Peyer's patch (tissue), 4 donors: Measurements from ENCODE around the gene TK2. TPM values are rescaled to one million over a fixed set of nuclear protein-coding genes. Genes with fewer than 3 reads are reported as not detected.

ENCODE experiments used
- DNase-seq, 3 donors: peaks; one replicate each; pipeline ENCODE4 v3.0.0-alpha.2; 2017 to 2019
- H3K27ac ChIP-seq, 4 donors: fragments of 200-600 bp; sonication (generic); one replicate each; pipeline ENCODE4 v1.5.1; 2016 to 2019
- H3K27me3 ChIP-seq, 2 donors: fragments of 200-600 bp; sonication (generic); one replicate each; pipeline ENCODE4 v1.5.1; 2019
- H3K36me3 ChIP-seq, 3 donors: fragments of 200-600 bp; sonication (generic); one replicate each; pipeline ENCODE4 v1.5.1; 2016 to 2019
- H3K4me1 ChIP-seq, 4 donors: fragments of 200-600 bp; sonication (generic); one replicate each; pipeline ENCODE4 v1.5.1; 2016 to 2019
- H3K4me3 ChIP-seq, 4 donors: fragments of 200-600 bp; sonication (generic); 1 replicate in 3 of 4; 2 replicates in 1 of 4; pipeline ENCODE4 v1.5.1; 2016 to 2019; ENCODE audit warnings: mild to moderate bottlenecking in 1 of 4
- H3K9me3 ChIP-seq, 4 donors: fragments of 200-600 bp; sonication (generic); one replicate each; pipeline ENCODE4 v1.5.1; 2016 to 2019; ENCODE audit warnings: mild to moderate bottlenecking in 1 of 4
- POLR2A ChIP-seq, 2 donors: fragments of 450-650 bp; IDR thresholded peaks; one replicate each; pipeline ENCODE4 v1.5.1; 2017; ENCODE audit warnings: antibody characterized with exemption in 2 of 2, mild to moderate bottlenecking in 2 of 2, moderate library complexity in 2 of 2
- total RNA-seq, 4 donors: library from RNA; depleted of rRNA; stranded (reverse); fragments of >200 nt; gene quantifications; one replicate each; pipeline ENCODE4 v1.1.0, GENCODE V29; 2016
- TF ChIP-seq, protein P1 (sequence below), 6 experiments: fragments of 450-650 bp in 4 of 6; fragments of 200-600 bp in 2 of 6; sonication (generic) in 1 of 6; IDR thresholded peaks; one replicate each; pipeline ENCODE4 v1.5.1; 2017 to 2019; ENCODE audit warnings: antibody characterized with exemption in 6 of 6, mild to moderate bottlenecking in 3 of 6, moderate library complexity in 1 of 6

The TK2 gene
- total RNA-seq, 4 donors from 2014 or later: 22.8 to 33.1 (median 27.1) TPM

DNA sequence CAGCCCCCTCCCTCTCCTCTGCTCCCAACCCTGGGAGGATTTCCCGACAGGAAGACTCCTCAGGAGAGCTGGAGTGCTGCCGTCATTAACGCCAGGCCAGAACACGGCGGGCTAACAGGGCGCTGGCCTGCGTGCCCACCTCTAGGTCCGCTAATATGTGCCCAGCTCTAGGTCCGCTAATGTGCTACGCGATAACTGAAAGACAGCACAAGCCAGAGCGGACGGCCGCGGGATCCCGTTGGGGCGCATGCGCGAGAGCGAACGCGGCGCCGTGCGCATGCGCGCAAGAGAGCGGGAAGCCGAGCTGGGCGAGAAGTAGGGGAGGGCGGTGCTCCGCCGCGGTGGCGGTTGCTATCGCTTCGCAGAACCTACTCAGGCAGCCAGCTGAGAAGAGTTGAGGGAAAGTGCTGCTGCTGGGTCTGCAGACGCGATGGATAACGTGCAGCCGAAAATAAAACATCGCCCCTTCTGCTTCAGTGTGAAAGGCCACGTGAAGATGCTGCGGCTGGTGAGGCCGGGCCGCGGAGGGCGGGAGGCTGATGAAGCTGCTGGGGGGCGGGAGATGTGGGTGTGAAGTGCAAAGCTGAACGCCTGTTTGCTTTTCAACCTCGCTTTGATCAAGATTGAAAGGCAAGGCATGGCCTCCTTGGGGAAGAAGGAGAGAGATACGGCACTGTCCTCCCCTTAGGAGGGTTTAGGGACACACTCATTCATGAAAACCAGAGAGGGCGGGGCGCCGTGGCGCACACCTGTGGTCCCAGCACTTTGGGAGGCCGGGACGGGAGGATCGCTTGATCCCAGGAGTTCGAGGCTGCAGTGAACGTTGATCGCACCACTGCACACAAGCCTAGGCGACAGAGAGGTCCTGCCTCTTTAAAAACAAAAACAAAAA, 2.6 kb upstream of the TK2 start, which contains the start of gene CKLF:
Gene CKLF, plus strand, starts transcription at position 291 of the 892 bp plus-strand sequence. Its CDS starts 140 bp downstream, at position 431.
- peak; percentile 57 to 81 for TF ChIP-seq POLR2A (IDR thresholded peaks at IDR 0.05)
- TF ChIP-seq, protein P1, sequence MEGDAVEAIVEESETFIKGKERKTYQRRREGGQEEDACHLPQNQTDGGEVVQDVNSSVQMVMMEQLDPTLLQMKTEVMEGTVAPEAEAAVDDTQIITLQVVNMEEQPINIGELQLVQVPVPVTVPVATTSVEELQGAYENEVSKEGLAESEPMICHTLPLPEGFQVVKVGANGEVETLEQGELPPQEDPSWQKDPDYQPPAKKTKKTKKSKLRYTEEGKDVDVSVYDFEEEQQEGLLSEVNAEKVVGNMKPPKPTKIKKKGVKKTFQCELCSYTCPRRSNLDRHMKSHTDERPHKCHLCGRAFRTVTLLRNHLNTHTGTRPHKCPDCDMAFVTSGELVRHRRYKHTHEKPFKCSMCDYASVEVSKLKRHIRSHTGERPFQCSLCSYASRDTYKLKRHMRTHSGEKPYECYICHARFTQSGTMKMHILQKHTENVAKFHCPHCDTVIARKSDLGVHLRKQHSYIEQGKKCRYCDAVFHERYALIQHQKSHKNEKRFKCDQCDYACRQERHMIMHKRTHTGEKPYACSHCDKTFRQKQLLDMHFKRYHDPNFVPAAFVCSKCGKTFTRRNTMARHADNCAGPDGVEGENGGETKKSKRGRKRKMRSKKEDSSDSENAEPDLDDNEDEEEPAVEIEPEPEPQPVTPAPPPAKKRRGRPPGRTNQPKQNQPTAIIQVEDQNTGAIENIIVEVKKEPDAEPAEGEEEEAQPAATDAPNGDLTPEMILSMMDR (IDR thresholded peaks at IDR 0.05): no peak
- H3K4me1 ChIP-seq: peaks cover 3 to 34% (median 11%) of the 10 kb centered on the region in 4 donors
- H3K4me3 ChIP-seq: peak within 1 kb of the TSS; percentile 63 to 83 (median 66)

DNA sequence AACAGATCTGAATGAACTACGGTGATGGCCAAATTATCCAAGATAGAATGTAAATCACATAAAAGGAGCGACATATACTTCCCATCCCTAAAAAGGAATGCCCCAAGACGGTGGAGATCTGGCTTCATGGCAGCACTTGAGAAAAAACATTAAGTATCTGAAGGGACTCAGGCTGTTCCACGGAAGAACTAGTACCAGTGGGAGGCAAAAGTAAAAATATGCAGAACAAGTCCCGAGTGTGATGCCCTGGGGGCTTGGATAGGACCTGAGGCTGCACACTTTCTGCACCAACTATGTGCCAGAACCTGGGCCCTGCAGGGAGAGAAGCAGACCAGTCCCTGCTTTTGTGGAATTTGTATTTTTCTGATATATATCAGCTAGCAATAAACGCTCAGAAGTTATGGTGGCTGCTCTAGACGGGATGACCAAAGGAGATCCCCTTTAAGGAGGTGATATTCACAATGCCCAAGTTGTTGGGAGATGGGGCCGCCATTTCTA, 1.9 kb upstream of the TK2 start:
- Histone ChIP-seq H3K4me3 (peak overlapping the region; percentile 63 to 83 (median 66)), H3K36me3 (no peaks in the 10 kb centered on the region), H3K27ac (peak overlapping the region; percentile 79 to 96 (median 93)), H3K9me3 (no peaks in the 10 kb centered on the region), H3K4me1 (peaks cover 3 to 34% (median 11%) of the 10 kb centered on the region in 4 donors), H3K27me3 (no peaks in the 10 kb centered on the region)
- no peak for DNase-seq
- TF ChIP-seq, protein P1 (IDR thresholded peaks at IDR 0.05): no peak
- no peak for TF ChIP-seq POLR2A (IDR thresholded peaks at IDR 0.05)

More for the DNA sequence above, 2.6 kb upstream of the TK2 start, which contains the start of gene CKLF:
- DNase-seq: peak; percentile 80 to 96 (median 93)
- Histone ChIP-seq H3K27ac (peak within 1 kb of the TSS; percentile 79 to 96 (median 93)), H3K27me3 (no peaks in the 10 kb centered on the region), H3K9me3 (no peaks in the 10 kb centered on the region), H3K36me3 (no peaks in the 10 kb centered on the region)

DNA sequence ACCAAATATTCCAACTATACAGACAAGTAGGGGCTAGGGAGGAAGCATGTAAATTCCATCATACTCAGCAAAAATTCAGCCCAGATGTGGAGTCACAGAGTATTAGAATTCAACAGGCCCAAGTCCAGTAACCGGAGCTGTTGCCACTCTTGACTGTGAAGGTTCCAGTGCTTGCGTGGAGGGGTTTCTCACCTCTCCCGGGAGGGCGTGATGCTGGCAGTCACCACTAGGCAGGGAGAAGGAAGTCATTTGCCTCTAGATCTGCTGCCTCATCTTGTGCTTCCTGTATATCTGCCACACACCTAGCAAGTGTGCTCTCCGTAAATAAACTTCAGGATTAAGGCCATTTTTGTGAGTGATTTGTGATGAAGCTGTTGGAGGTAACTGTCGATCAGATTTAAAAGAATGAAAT, 1.4 kb upstream of the TK2 start:
- peak in 2 of 3 donors; percentile 71 to 78 for DNase-seq
- H3K4me3 ChIP-seq: peak overlapping the region in 1 of 4 donors; percentile 66

DNA sequence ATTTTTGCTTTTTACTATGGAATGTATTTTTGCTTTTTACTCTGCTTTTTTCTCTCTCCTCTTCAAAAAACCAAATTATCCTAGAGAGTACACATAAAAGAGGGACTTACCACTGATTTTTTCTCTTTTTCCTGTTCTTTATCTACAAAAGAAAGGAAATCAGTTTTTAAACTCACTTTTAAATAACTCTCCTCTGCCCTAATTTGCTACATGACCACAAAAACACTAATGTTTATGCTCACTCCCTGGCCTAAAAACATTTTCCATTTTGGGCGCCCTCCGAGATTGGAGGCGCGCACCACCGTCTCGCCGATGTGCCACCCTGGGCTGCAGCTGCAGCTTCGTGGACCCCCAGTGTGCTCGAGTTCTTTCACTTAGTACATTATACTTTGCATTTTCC, 1.1 kb downstream of the TK2 start:
- no peaks in the 10 kb centered on the region for H3K9me3 ChIP-seq
- TF ChIP-seq, protein P1 (IDR thresholded peaks at IDR 0.05): no peak
- no peak for TF ChIP-seq POLR2A (IDR thresholded peaks at IDR 0.05)
- no peak for DNase-seq
- no peaks in the 10 kb centered on the region for H3K27me3 ChIP-seq
- H3K4me1 ChIP-seq: peaks cover 3 to 25% (median 11%) of the 10 kb centered on the region in 4 donors
- peak overlapping the region in 3 of 4 donors; percentile 62 to 76 (median 73) for H3K4me3 ChIP-seq
- H3K27ac ChIP-seq: peak overlapping the region; percentile 77 to 96 (median 90)
- H3K36me3 ChIP-seq: peaks cover 0 to under 1% (median 0%) of the 10 kb centered on the region in 3 donors

More for the DNA sequence above, 1.4 kb upstream of the TK2 start:
- H3K9me3 ChIP-seq: no peaks in the 10 kb centered on the region
- H3K36me3 ChIP-seq: no peaks in the 10 kb centered on the region
- H3K27ac ChIP-seq: peak overlapping the region; percentile 79 to 96 (median 93)
- H3K27me3 ChIP-seq: no peaks in the 10 kb centered on the region
- peaks cover 3 to 34% (median 11%) of the 10 kb centered on the region in 4 donors for H3K4me1 ChIP-seq
- TF ChIP-seq, protein P1 (IDR thresholded peaks at IDR 0.05): peak; percentile 24 to 51 (median 33)
- no peak for TF ChIP-seq POLR2A (IDR thresholded peaks at IDR 0.05)

DNA sequence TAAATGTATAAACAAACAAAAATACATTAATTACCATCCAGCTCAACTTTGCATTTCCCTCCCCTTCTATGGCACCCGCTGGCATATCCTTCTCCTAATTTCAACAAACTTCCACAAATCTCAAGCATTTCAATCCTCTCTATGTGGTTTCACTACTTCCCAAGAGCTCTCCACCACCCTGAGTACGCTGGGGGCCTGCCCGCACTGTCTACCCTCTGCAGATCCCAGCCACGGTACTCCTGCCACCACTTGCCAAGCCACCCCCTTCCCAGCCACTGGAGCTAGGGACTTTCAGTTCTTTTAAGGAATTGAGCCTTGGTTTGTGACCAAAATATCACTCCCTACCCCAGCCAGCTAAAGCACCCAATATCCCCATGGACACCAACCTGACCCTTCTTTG, 1.9 kb downstream of the TK2 start:
- peak overlapping the region in 3 of 4 donors; percentile 77 to 96 (median 90) for H3K27ac ChIP-seq
- no peak for DNase-seq
- H3K4me3 ChIP-seq: no peak overlapping the region
- H3K27me3 ChIP-seq: no peaks in the 10 kb centered on the region
- peaks cover 3 to 25% (median 11%) of the 10 kb centered on the region in 4 donors for H3K4me1 ChIP-seq
- H3K9me3 ChIP-seq: no peaks in the 10 kb centered on the region
- peaks cover 0 to 8% (median 0%) of the 10 kb centered on the region in 3 donors for H3K36me3 ChIP-seq
- TF ChIP-seq POLR2A (IDR thresholded peaks at IDR 0.05): no peak
- TF ChIP-seq, protein P1 (IDR thresholded peaks at IDR 0.05): no peak
